ENCODE data around the gene CAMK1D. TPM values are rescaled to one million over a fixed set of nuclear protein-coding genes. Genes with fewer than 3 reads are reported as not detected.

CAMK1D gene
- 5.4 to 8.2 TPM (median 7.4 TPM) in 5 replicates for total RNA-seq (2022; extraction: Qiagen RNA extraction; ENCODE audit: low read depth)

GRCh38 chr10:12348870-12349628 is at the start of gene CAMK1D:
Gene CAMK1D, plus strand, starts transcription at chr10:12349547.

Other genes starting within 250 kb of the CAMK1D start
- 10.1 to 15.3 TPM (median 12.9 TPM) in 5 replicates for gene SEC61A2, start 219.9 kb upstream of the CAMK1D start, total RNA-seq (2022; extraction: Qiagen RNA extraction; ENCODE audit: low read depth)
- gene NUDT5, start 153.7 kb upstream of the CAMK1D start, total RNA-seq (2022; extraction: Qiagen RNA extraction; ENCODE audit: low read depth) = 122 to 206 TPM (median 139 TPM) in 5 replicates
- 124 to 175 TPM (median 129 TPM) in 5 replicates for gene CDC123, start 153.4 kb upstream of the CAMK1D start, total RNA-seq (2022; extraction: Qiagen RNA extraction; ENCODE audit: low read depth)